HFF-Myc (cell line): ENCODE data around the gene PGAM1.
A peak's percentile ranks its signal among the peaks of the same experiment; 100 is the strongest.

Experiments used
- DNase-seq: peaks from one replicate; pipeline ENCODE4 v3.0.0-alpha.2; 2011; ENCODE audit warnings: low read depth; ENCODE audit errors: extremely low read depth
- H3K4me3 ChIP-seq: replicated peaks from 2 replicates; pipeline ENCODE4 v1.5.1; 2011; ENCODE audit warnings: low read depth, mild to moderate bottlenecking, control low read depth, low read length
- TF ChIP-seq, protein P1 (sequence below): IDR thresholded peaks from 2 replicates; pipeline ENCODE4 v1.5.1; 2012; ENCODE audit warnings: mild to moderate bottlenecking, low read depth, low read length, control low read depth; ENCODE audit errors: missing control alignments

Gene PGAM1

DNA sequence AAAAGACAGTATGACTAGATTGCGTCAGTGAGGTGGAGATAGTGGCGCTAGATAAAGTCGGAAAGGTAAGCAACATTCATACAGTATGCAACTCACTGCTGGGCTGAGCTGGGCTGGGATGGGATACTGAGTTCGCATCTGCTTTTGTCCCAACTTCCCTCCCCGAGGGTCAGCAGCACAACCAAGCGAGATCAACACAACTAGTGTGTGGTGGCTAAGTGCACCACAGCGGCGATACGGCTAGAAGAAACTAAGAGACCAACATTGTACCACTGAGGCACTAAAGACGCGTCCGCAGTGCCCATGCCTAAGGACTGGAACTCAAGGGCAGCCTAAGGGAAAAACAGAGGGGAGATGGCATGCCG lies 19.3 kb downstream of the PGAM1 start:
- peak overlapping the region; percentile 99 for H3K4me3 ChIP-seq
- TF ChIP-seq, protein P1, sequence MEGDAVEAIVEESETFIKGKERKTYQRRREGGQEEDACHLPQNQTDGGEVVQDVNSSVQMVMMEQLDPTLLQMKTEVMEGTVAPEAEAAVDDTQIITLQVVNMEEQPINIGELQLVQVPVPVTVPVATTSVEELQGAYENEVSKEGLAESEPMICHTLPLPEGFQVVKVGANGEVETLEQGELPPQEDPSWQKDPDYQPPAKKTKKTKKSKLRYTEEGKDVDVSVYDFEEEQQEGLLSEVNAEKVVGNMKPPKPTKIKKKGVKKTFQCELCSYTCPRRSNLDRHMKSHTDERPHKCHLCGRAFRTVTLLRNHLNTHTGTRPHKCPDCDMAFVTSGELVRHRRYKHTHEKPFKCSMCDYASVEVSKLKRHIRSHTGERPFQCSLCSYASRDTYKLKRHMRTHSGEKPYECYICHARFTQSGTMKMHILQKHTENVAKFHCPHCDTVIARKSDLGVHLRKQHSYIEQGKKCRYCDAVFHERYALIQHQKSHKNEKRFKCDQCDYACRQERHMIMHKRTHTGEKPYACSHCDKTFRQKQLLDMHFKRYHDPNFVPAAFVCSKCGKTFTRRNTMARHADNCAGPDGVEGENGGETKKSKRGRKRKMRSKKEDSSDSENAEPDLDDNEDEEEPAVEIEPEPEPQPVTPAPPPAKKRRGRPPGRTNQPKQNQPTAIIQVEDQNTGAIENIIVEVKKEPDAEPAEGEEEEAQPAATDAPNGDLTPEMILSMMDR = no peak
- no peak for DNase-seq

DNA sequence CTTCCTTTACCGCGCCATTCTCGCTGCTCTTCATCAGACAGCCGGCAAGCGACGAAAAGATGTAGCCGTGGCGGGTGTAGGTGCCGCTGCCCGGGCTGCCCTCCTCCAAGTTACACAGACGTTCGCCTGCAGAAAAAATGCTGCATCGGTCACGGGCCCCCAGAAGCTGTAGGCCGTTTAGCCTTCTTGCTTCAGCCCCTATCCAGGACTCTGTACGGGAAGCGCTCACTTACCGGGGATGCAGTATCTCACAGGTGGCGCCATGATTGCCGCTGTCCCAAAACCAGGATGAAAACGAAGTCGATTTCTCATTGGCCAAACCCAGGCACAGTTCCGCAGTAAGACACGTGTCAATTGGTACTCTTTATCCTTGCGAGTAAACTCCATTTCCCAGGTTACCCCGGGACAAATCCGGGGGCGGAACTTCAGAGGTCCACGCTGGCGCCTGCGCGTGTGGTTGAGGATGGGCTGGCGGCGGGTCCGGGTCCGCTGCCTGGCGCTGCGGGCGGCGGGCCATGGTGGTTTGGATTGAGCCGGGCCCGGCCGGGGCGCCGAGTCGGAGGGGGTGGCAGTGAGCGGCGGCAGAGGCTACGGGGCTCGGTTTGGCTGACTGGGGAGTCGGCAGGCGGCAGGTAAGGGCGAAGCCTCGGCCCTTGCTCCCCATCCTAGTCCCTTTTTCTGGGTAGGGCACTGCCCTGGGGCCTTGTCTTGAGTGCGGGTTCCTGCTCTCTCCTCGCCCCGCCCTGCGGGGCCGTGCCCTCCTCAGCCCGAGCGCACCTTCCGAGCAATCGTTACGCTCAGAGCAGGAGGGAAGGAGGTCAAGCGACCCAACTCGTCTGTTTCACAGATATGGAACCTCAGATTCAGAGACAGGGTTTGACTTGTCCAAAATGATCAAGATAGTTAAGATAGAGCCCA lies 20.0 kb downstream of the PGAM1 start, which contains the start of the genes EXOSC1 and ZDHHC16:
Gene EXOSC1, minus strand, starts transcription at position 285 of the 918 bp plus-strand sequence. Its CDS starts 21 bp downstream, at position 264.
Gene ZDHHC16, plus strand, starts transcription at position 454 of the 918 bp plus-strand sequence. CDS start 5,501 bp downstream, outside the sequence.
- peak within 1 kb of the TSS; percentile 99 for H3K4me3 ChIP-seq
- TF ChIP-seq, protein P1 = no peak
- peak; percentile 94 for DNase-seq

DNA sequence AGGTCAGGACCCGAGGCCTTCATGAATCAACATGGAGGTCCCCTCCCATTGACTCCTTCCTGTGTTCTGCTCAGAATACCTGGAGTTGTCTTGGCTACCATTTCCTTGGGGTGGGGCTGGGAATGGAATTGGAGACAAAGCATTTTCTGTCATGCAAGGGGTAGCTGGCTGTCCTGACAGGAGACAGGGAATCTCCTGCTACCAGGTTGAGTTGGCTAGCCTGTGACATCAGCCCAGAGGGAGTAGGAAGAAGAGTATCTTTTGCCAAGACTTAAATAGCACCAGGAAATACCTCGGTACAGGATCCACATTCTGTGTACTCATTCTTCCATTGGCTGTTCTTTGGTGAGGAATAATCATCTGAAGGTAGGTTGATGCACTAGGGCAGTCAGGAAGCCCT lies 24.8 kb downstream of the PGAM1 start:
- DNase-seq = no peak
- TF ChIP-seq, protein P1 = no peak
- no peak overlapping the region for H3K4me3 ChIP-seq

DNA sequence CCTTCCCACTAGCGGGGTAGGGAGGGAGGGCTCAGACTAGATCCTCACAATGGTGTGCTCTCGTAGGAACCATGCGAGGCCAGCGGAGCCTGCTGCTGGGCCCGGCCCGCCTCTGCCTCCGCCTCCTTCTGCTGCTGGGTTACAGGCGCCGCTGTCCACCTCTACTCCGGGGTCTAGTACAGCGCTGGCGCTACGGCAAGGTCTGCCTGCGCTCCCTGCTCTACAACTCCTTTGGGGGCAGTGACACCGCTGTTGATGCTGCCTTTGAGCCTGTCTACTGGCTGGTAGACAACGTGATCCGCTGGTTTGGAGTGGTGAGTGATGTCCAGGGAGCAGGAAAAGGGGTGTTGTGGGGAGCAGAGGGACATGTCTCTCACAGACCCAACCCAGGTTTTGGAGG lies 25.6 kb downstream of the PGAM1 start:
- no peak overlapping the region for H3K4me3 ChIP-seq
- TF ChIP-seq, protein P1 = no peak
- no peak for DNase-seq

DNA sequence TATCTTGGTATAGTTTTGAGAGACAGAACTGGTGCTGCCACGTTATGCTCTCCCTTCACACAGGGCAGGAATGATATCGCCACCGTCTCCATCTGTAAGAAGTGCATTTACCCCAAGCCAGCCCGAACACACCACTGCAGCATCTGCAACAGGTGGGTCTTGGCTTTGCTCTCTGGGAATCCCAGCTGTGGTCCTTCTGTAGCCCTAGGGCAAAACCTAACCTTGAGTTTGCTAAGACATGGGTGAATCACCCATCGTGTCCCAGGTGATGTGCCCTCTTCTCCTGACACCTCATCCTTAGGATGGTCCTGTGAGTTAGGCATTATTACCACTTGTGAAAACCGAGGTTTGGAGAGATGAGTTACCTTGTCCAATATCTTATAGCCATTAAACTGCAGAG lies 26.4 kb downstream of the PGAM1 start:
- DNase-seq = no peak
- H3K4me3 ChIP-seq = no peak overlapping the region
- TF ChIP-seq, protein P1 = no peak

DNA sequence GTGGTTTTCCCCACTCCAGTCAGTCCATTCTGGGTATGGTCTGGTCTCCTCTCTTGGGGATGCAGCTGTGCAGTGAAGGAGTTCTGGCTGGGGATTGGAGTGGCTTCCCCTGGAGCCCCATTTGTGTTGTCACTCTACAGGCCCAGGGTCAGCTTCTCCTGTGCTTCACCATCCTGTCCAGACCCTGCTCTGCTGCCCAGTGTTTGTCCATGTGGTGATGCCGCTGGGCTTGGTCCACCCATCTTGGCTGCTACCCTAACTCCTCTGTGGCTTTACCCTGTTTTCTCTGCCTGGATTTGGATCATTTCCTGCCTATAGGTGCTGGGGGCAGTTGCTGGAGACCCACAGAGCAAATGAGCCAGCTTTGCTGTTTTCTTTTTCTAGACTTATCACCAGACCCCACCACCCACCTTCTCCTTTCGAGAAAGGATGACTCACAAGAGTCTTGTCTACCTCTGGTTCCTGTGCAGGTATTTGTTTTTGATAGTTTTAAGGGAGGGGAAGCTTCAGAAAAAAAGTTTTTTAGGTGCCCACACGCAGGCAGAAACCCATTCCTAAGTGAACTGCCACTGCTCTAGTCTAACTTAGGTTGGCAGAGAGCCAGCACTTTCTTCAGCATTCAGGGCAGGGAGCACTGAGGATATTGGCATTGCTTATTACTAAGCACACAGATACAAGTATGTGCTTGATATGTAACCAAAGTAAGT lies 28.5 kb downstream of the PGAM1 start:
- DNase-seq = no peak
- TF ChIP-seq, protein P1 = no peak
- no peak overlapping the region for H3K4me3 ChIP-seq
